Liver (tissue), 3 donors: ENCODE measurements around the gene ABCC1.

Experiments used
- EGR1 ChIP-seq, 2 donors: IDR thresholded peaks; 2 replicates each; pipeline ENCODE4 v1.6.1; 2016 to 2018; ENCODE audit warnings: antibody characterized with exemption in 2 of 2, low read depth in 2 of 2
- GABPA ChIP-seq, 2 donors: IDR thresholded peaks in 1 of 2; conservative IDR thresholded peaks in 1 of 2; 2 replicates each; pipeline ENCODE4 v1.6.1; 2016; ENCODE audit warnings: antibody characterized with exemption in 2 of 2, mild to moderate bottlenecking in 1 of 2, moderate library complexity in 1 of 2
- TF ChIP-seq, protein P1 (sequence below): fragments of 150-350 bp; IDR thresholded peaks from 2 replicates; pipeline ENCODE4 v1.5.1; 2017; ENCODE audit warnings: improper control_type of control experiment, low read depth, low read length; ENCODE audit not compliant: missing input control
- TF ChIP-seq, protein P2 (sequence below): IDR thresholded peaks from 2 replicates; pipeline ENCODE4 v1.6.1; 2016; ENCODE audit warnings: antibody characterized with exemption, mild to moderate bottlenecking
- donor health status: healthy.
- donor health status: healthy.

DNA sequence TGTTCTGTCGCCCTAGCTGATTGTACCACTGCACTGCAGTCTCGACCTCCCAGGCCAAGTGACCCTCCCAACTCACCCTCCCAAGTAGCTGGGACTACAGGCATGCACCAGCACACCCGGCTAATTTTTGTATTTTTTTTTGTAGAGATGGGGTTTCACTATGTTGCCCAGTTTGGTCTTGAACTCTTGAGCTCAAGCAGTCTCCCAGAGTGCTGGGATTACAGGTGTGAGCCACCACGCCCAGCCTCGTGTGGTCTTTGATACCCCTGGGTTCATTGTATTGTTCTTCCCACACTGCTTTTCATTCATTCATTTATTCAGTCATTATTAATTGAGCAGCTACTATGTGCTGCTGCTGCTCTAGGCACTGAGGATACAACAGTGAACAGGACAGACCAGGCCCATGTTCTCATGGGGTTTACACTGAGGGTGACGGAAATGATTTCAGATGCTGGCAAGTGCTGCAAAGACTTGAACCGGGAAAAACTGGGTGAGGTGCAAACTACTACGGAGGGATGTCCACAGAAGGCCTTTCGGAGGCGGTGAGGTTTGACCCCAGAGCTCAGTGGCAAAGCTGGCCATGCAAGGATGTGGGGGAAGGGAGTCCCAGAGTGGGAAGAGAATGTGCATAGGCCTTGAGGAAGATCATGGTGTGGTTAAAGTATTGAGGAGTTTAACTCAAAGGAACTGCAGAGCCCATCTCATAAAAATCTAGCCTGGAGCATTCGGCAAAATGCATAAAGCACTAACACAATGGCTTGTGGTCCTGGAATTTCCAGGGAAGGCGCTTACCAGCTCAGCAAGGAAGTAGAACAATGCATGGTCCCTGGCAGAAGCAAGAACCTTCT is 10.9 kb downstream of the ABCC1 start:
- TF ChIP-seq, protein P1, sequence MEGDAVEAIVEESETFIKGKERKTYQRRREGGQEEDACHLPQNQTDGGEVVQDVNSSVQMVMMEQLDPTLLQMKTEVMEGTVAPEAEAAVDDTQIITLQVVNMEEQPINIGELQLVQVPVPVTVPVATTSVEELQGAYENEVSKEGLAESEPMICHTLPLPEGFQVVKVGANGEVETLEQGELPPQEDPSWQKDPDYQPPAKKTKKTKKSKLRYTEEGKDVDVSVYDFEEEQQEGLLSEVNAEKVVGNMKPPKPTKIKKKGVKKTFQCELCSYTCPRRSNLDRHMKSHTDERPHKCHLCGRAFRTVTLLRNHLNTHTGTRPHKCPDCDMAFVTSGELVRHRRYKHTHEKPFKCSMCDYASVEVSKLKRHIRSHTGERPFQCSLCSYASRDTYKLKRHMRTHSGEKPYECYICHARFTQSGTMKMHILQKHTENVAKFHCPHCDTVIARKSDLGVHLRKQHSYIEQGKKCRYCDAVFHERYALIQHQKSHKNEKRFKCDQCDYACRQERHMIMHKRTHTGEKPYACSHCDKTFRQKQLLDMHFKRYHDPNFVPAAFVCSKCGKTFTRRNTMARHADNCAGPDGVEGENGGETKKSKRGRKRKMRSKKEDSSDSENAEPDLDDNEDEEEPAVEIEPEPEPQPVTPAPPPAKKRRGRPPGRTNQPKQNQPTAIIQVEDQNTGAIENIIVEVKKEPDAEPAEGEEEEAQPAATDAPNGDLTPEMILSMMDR = no peak
- TF ChIP-seq EGR1 (IDR thresholded peaks at IDR 0.05; ENCODE audit: low read depth in 2 of 2) (no peak), GABPA (IDR thresholded peaks at IDR 0.05 in 1 of 2, conservative IDR thresholded peaks at IDR 0.05 in 1 of 2) (no peak)
- TF ChIP-seq, protein P2, sequence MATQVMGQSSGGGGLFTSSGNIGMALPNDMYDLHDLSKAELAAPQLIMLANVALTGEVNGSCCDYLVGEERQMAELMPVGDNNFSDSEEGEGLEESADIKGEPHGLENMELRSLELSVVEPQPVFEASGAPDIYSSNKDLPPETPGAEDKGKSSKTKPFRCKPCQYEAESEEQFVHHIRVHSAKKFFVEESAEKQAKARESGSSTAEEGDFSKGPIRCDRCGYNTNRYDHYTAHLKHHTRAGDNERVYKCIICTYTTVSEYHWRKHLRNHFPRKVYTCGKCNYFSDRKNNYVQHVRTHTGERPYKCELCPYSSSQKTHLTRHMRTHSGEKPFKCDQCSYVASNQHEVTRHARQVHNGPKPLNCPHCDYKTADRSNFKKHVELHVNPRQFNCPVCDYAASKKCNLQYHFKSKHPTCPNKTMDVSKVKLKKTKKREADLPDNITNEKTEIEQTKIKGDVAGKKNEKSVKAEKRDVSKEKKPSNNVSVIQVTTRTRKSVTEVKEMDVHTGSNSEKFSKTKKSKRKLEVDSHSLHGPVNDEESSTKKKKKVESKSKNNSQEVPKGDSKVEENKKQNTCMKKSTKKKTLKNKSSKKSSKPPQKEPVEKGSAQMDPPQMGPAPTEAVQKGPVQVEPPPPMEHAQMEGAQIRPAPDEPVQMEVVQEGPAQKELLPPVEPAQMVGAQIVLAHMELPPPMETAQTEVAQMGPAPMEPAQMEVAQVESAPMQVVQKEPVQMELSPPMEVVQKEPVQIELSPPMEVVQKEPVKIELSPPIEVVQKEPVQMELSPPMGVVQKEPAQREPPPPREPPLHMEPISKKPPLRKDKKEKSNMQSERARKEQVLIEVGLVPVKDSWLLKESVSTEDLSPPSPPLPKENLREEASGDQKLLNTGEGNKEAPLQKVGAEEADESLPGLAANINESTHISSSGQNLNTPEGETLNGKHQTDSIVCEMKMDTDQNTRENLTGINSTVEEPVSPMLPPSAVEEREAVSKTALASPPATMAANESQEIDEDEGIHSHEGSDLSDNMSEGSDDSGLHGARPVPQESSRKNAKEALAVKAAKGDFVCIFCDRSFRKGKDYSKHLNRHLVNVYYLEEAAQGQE = no peak
